Muscle layer of duodenum (tissue), 2 donors: ENCODE results near the gene RGS18.
"Not testable (repeated sequence)": the region's sequence is repeated elsewhere in the genome, so short reads cannot be mapped to it uniquely, and the experiment has no call there.

Experiments
- H3K27ac ChIP-seq: one replicate; pipeline ENCODE4 v1.7.0; 2013; ENCODE audit warnings: mild to moderate bottlenecking, low read length
- H3K27me3 ChIP-seq: one replicate; pipeline ENCODE4 v1.7.0; 2013; ENCODE audit warnings: low read depth, mild to moderate bottlenecking, control low read depth, low read length
- H3K36me3 ChIP-seq, 2 donors: one replicate each; pipeline ENCODE4 v1.7.0; 2013; ENCODE audit warnings: low read length in 2 of 2, control low read depth in 1 of 2, mild to moderate bottlenecking in 1 of 2; ENCODE audit not compliant: insufficient read depth in 2 of 2, control insufficient read depth in 1 of 2
- H3K4me1 ChIP-seq, 2 donors: one replicate each; pipeline ENCODE4 v1.7.0; 2013; ENCODE audit warnings: low read length in 2 of 2, mild to moderate bottlenecking in 2 of 2, control low read depth in 1 of 2, moderate library complexity in 1 of 2; ENCODE audit not compliant: insufficient read depth in 2 of 2, control insufficient read depth in 1 of 2
- H3K4me3 ChIP-seq, 2 donors: one replicate each; pipeline ENCODE4 v1.7.0; 2013; ENCODE audit warnings: low read length in 2 of 2, low read depth in 1 of 2, mild to moderate bottlenecking in 1 of 2
- H3K9me3 ChIP-seq, 2 donors: one replicate each; pipeline ENCODE4 v1.7.0; 2013; ENCODE audit warnings: low read length in 2 of 2, control low read depth in 1 of 2, mild to moderate bottlenecking in 1 of 2; ENCODE audit not compliant: control insufficient read depth in 1 of 2
- donor health status: healthy.

The RGS18 gene

DNA sequence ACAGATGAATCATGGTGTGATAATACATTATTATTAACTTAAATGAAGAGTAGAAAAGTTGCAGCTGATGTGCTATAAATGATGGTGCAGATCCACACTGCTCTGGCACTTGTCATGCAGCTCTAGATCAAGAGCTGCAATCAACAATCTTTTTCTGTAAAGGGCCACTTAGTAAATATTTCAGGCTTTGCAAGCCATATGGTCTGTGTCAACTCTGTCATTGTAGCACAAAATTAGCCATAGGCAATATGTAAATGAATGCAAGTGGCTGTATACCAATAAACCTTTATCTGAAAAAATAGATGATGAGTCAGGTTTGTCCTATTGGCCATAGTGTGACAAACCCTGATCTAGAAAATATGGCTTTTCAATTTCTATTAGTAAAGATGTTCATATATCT is 66.6 kb downstream of the RGS18 start:
- H3K27ac ChIP-seq = no peak overlapping the region
- H3K9me3 ChIP-seq = no peaks in the 10 kb centered on the region
- no peaks in the 10 kb centered on the region for H3K36me3 ChIP-seq
- H3K4me1 ChIP-seq = no peaks in the 10 kb centered on the region
- no peaks in the 10 kb centered on the region for H3K27me3 ChIP-seq
- H3K4me3 ChIP-seq = no peak overlapping the region

DNA sequence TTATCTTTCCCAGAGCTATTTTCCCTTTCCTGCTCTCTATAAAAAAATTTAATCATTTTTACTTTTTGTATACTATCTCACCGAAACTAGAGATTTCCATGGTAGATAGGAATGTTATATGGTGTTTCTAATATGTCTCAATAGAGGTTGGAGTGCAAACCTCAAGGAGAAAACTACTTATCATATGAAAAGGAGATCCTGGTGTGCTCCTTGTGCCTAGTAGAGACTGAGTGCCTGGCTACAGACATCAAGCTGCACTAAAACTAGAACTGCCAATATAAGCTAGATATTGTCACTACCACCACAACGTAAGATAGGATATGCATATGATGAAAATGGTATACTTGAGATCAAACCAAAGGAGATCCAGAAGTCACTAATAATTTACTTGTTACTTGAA is 67.0 kb downstream of the RGS18 start:
- Histone ChIP-seq H3K27me3 (no peaks in the 10 kb centered on the region), H3K9me3 (no peaks in the 10 kb centered on the region), H3K4me1 (no peaks in the 10 kb centered on the region), H3K4me3 (no peak overlapping the region), H3K36me3 (no peaks in the 10 kb centered on the region), H3K27ac (no peak overlapping the region)

DNA sequence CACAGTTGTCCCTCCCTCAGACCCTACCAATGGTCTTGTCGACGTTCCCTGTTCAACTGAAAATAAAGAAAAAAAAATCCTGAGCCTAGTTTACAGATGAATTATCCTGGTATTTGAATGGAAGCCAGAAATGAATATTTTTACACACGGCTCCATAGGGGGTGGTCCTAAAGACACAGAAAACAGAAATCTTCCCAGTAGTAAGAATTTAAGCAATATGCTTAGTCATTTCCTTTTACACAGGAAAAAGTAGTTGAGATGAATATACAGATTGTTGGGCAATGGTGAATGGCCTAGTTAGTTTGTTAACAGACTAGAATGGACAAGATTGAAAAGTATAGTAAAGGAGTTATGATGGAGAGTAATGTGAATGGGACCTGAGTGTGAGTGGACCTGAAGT is 67.4 kb downstream of the RGS18 start:
- Histone ChIP-seq H3K9me3 (no peaks in the 10 kb centered on the region), H3K27ac (no peak overlapping the region)

GRCh38 chr1:192227330-192227729 is 69.1 kb downstream of the RGS18 start:
- Histone ChIP-seq H3K9me3 (no peaks in the 10 kb centered on the region), H3K4me3 (no peak overlapping the region), H3K4me1 (no peaks in the 10 kb centered on the region)

More for the DNA sequence above, 67.4 kb downstream of the RGS18 start:
- Histone ChIP-seq H3K27me3 (no peaks in the 10 kb centered on the region), H3K4me3 (no peak overlapping the region), H3K36me3 (no peaks in the 10 kb centered on the region), H3K4me1 (no peaks in the 10 kb centered on the region)

DNA sequence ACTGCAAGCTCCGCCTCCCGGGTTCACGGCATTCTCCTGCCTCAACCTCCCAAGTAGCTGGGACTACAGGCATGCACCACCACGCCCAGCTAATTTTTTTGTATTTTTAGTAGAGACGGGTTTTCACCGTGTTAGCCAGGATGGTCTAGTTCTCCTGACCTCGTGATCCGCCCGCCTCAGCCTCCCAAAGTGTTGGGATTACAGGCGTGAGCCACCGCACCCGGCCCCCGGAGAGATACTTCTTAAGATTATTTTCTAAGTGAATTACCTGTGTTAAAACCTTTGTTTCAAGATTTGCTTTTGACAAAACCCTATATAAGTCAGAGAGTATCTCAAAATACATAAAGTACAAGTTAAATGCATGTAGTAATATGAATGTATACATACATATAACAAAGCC is 69.7 kb downstream of the RGS18 start:
- H3K9me3 ChIP-seq, H3K27me3 ChIP-seq, H3K36me3 ChIP-seq, H3K4me3 ChIP-seq, H3K27ac ChIP-seq, H3K4me1 ChIP-seq: not testable (repeated sequence)

More at GRCh38 chr1:192227330-192227729, 69.1 kb downstream of the RGS18 start:
- H3K36me3 ChIP-seq = no peaks in the 10 kb centered on the region
- no peak overlapping the region for H3K27ac ChIP-seq
- no peaks in the 10 kb centered on the region for H3K27me3 ChIP-seq

DNA sequence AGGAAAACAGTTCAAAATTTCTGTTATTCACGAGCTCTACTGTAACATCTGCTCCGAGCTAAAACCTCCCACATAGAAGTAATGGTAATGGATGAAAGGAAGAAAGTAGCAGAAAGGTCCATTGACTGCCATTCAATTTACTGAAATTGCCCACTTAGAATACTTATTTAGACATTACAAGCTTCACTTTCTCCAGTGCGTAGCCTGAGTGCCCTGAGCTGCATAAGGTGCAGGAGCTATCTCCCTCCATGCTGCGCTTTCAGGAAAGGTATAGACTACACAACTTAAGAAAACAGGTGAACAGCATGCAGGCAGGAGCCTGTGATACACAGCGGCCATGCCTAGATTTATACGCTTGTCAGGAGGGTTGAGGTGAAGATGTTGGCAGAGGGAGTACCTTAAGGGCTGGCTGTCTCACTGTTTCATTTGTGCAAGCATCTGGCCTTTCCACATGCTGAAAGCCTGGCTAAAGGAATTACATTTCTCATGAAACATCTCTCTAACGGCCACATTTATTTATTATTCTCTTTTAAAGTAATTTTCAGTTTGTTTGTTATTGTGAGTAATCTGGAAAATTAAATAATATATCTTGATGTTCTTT is 74.7 kb downstream of the RGS18 start:
- H3K9me3 ChIP-seq = no peaks in the 10 kb centered on the region
- no peaks in the 10 kb centered on the region for H3K36me3 ChIP-seq
- no peak overlapping the region for H3K27ac ChIP-seq
- no peaks in the 10 kb centered on the region for H3K4me1 ChIP-seq
- no peak overlapping the region for H3K4me3 ChIP-seq
- no peaks in the 10 kb centered on the region for H3K27me3 ChIP-seq

GRCh38 chr1:192235127-192235526 is 76.9 kb downstream of the RGS18 start:
- H3K27ac ChIP-seq = no peak overlapping the region
- H3K4me3 ChIP-seq = no peak overlapping the region
- H3K36me3 ChIP-seq = no peaks in the 10 kb centered on the region
- H3K27me3 ChIP-seq = no peaks in the 10 kb centered on the region
- H3K4me1 ChIP-seq = no peaks in the 10 kb centered on the region
- no peaks in the 10 kb centered on the region for H3K9me3 ChIP-seq
